ENCODE measurements around the gene PDZD4. TPM values are rescaled to one million over a fixed set of nuclear protein-coding genes. Genes with fewer than 3 reads are reported as not detected.

Gene PDZD4
- total and polyA plus RNA-seq, 12 donors: 0.69 to 39.2 (median 3.7) TPM

DNA sequence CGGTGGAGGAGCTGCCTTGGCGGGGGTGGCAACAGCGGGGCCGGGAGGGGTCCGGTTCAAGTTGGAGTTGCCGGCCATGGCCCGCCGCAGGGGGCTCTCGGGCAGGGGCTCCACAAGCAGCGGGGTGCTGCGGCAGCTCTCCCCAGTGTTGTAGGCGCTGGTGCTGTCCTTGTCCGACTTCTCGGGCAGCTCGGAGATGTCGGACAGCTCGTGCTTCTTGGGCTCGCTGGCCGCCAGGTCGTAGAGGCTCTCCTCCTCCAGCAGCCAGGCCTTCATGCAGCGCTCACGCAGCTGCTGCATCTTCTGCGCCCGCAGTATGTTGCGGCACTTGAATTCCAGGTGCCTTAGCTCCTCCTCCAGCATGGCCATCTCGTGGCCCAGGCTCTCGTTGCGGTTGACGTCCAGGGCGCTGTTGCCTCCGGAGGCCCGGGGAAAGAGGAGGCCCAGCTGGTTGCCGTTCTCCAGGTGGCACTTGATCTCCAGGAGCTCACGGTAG, 26.2 kb downstream of the PDZD4 start:
- no peaks in the 10 kb centered on the region for H3K9me3 ChIP-seq (replicated peaks in 1 of 3)
- no peaks in the 10 kb centered on the region for H3K27me3 ChIP-seq
- H3K27ac ChIP-seq: no peak overlapping the region
- no peak overlapping the region for H3K4me3 ChIP-seq
- TF ChIP-seq, protein P1, sequence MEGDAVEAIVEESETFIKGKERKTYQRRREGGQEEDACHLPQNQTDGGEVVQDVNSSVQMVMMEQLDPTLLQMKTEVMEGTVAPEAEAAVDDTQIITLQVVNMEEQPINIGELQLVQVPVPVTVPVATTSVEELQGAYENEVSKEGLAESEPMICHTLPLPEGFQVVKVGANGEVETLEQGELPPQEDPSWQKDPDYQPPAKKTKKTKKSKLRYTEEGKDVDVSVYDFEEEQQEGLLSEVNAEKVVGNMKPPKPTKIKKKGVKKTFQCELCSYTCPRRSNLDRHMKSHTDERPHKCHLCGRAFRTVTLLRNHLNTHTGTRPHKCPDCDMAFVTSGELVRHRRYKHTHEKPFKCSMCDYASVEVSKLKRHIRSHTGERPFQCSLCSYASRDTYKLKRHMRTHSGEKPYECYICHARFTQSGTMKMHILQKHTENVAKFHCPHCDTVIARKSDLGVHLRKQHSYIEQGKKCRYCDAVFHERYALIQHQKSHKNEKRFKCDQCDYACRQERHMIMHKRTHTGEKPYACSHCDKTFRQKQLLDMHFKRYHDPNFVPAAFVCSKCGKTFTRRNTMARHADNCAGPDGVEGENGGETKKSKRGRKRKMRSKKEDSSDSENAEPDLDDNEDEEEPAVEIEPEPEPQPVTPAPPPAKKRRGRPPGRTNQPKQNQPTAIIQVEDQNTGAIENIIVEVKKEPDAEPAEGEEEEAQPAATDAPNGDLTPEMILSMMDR (IDR thresholded peaks at IDR 0.05): no peak
- TF ChIP-seq POLR2A (IDR thresholded peaks at IDR 0.05): no peak
- H3K4me1 ChIP-seq (replicated peaks in 1 of 2): no peaks in the 10 kb centered on the region
- H3K36me3 ChIP-seq (replicated peaks in 1 of 2): no peaks in the 10 kb centered on the region
- WGBS, 4 donors: 93 to 96% (median 95%) methylated on average over 17 to 34 of the region's 34 CpGs; no CpG with 5 or more reads in 1 of the 4 donors
- intact Hi-C loops (cut with DNase I): no loop called here
- no peak for DNase-seq

DNA sequence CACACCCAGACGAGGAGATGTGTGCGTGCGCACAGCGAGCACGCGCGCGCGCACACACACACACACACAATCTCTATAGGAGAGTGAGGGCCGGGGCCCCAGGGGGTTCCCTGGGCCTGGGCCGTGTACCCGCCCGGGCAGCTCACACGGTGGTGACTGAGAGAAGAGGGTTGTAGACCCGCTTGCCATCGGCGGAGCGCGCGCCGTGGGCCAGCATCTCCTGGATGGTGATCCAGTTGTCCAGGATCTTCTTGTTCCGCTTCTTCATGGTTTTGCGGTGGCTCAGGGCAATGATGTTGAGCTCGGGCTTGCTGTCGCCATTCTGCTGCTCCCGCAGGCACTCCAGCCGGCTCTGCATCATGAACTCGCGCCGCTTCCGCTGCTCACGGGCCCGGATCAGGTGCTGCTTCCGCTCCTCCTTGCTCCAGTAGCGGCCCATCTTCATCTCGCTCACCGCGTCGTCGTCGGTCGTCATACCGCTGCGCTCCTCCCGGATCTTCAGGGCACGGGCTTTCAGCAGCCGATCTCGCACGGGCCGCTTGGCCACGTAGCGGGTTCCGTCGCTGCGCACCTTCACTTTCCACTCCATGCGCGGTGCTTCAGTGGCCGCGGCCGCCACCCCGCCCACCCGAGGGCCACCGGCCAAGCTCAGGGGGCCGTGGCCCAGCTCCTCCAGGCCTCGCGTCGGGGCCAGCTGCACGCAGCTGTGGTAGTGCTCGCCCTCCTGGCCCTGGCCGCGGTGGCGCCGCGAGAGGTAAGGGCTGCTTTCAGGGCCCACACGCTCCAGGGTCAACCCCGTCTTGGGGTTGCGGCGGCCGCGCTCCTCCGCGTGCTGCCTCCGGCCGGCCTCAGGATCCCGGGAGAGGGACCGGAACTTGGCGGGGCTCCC, 26.9 kb downstream of the PDZD4 start:
- TF ChIP-seq POLR2A (IDR thresholded peaks at IDR 0.05): no peak
- TF ChIP-seq, protein P1 (IDR thresholded peaks at IDR 0.05): no peak
- Histone ChIP-seq H3K9me3 (replicated peaks in 1 of 3) (no peaks in the 10 kb centered on the region), H3K27ac (no peak overlapping the region), H3K4me3 (no peak overlapping the region), H3K27me3 (no peaks in the 10 kb centered on the region), H3K4me1 (replicated peaks in 1 of 2) (no peaks in the 10 kb centered on the region), H3K36me3 (replicated peaks in 1 of 2) (no peaks in the 10 kb centered on the region)
- intact Hi-C loops (cut with DNase I): no loop called here
- WGBS, 4 donors: 94 to 97% (median 96%) methylated on average over 50 to 86 of the region's 87 CpGs
- no peak for DNase-seq

GRCh38 chrX:153802513-153803045, 27.8 kb downstream of the PDZD4 start:
- H3K27ac ChIP-seq: no peak overlapping the region
- no peaks in the 10 kb centered on the region for H3K27me3 ChIP-seq
- TF ChIP-seq, protein P1 (IDR thresholded peaks at IDR 0.05): no peak
- no peak for TF ChIP-seq POLR2A (IDR thresholded peaks at IDR 0.05)
- no peaks in the 10 kb centered on the region for H3K4me1 ChIP-seq (replicated peaks in 1 of 2)
- intact Hi-C loops (cut with DNase I): no loop called here
- no peaks in the 10 kb centered on the region for H3K9me3 ChIP-seq (replicated peaks in 1 of 3)
- no peak for DNase-seq
- H3K36me3 ChIP-seq (replicated peaks in 1 of 2): peaks cover 0 to under 1% of the 10 kb centered on the region in 2 donors
- H3K4me3 ChIP-seq: no peak overlapping the region
- WGBS, 4 donors: 64 to 96% (median 77%) methylated on average over 5 to 14 of the region's 14 CpGs

- 78 to 88% (median 87%) methylated on average over 4 to 8 of the region's 8 CpGs; no CpG with 5 or more reads in 1 of the 4 donors for WGBS, 4 donors
- Histone ChIP-seq H3K36me3 (replicated peaks in 1 of 2) (peaks cover 0 to 9% of the 10 kb centered on the region in 2 donors), H3K9me3 (replicated peaks in 1 of 3) (no peaks in the 10 kb centered on the region), H3K27me3 (no peaks in the 10 kb centered on the region), H3K27ac (no peak overlapping the region), H3K4me3 (no peak overlapping the region), H3K4me1 (replicated peaks in 1 of 2) (no peaks in the 10 kb centered on the region)
- no peak for DNase-seq
- intact Hi-C loops (cut with DNase I): no loop called here
- no peak for TF ChIP-seq POLR2A (IDR thresholded peaks at IDR 0.05)
- TF ChIP-seq, protein P1 (IDR thresholded peaks at IDR 0.05): no peak
Observed at GRCh38 chrX:153801669-153802068, 28.7 kb downstream of the PDZD4 start.
